ENCODE results near the gene LRWD1. TPM values are rescaled to one million over a fixed set of nuclear protein-coding genes. Genes with fewer than 3 reads are reported as not detected.

Gene LRWD1
- total and polyA plus RNA-seq, 9 of the 15 experiments (the other 6 are each of a cell fraction or from before 2014, with no cell fraction given): 0.61 to 66.0 (median 33.2) TPM

DNA sequence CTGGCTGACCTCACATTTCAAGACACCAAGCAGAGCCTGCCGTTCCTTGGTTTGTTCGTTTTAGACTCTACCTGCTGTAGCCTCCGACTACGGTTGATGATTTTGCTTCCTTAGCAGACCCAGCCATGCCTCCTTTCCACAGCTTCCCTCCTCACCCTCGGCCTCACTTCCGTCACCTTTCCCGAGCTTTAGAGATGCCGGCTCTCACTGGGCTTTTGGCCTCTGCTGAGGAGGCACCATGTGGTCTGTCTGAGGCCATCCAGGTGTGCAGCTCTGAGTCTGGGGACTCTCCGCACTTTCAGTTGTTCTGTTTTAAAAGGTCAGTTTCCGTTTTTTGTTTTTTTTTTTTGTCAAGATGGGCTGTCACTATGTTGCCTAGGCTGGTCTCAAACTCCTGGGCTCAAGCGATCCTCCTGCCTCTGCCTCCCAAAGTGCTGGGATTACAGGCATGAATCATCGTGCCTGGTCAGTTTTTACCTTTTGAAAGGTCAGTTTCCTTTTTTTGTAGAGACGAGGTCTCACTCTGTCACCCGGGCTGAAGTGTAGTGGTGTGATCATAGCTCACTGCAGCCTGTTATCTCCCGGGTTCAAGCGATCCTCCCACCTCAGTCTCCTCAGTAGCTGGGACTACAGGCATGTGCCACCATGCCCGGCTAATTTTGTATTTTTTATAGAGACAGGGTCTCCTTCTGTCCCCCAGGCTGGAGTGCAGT lies 19.7 kb upstream of the LRWD1 start (continued):
- TF ChIP-seq, protein P1, sequence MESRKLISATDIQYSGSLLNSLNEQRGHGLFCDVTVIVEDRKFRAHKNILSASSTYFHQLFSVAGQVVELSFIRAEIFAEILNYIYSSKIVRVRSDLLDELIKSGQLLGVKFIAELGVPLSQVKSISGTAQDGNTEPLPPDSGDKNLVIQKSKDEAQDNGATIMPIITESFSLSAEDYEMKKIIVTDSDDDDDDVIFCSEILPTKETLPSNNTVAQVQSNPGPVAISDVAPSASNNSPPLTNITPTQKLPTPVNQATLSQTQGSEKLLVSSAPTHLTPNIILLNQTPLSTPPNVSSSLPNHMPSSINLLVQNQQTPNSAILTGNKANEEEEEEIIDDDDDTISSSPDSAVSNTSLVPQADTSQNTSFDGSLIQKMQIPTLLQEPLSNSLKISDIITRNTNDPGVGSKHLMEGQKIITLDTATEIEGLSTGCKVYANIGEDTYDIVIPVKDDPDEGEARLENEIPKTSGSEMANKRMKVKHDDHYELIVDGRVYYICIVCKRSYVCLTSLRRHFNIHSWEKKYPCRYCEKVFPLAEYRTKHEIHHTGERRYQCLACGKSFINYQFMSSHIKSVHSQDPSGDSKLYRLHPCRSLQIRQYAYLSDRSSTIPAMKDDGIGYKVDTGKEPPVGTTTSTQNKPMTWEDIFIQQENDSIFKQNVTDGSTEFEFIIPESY (CRISPR knock-in tag; IDR thresholded peaks at IDR 0.05): no peak
- TF ChIP-seq ZKSCAN8 (CRISPR knock-in tag; IDR thresholded peaks at IDR 0.05) (no peak), MECOM (CRISPR knock-in tag; IDR thresholded peaks at IDR 0.05) (no peak), XRCC3 (IDR thresholded peaks at IDR 0.05) (no peak), ZBED1 (IDR thresholded peaks at IDR 0.05) (no peak), FOXO4 (CRISPR knock-in tag; IDR thresholded peaks at IDR 0.05) (no peak), DIDO1 (tag; IDR thresholded peaks at IDR 0.05; ENCODE audit: low read depth) (no peak), TAL1 (IDR thresholded peaks at IDR 0.05) (0 out of 2 replicates have a peak, but pooled peaks have one; percentile 27), FOSL1 (tag; conservative IDR thresholded peaks at IDR 0.05) (0 out of 2 replicates have a peak, but pooled peaks have one; percentile 38), EP400 (IDR thresholded peaks at IDR 0.05) (no peak), ZNF239 (CRISPR knock-in tag; IDR thresholded peaks at IDR 0.05) (no peak), POLR2A (conservative IDR thresholded peaks at IDR 0.05) (no peak), BRF1 (IDR thresholded peaks at IDR 0.05; ENCODE audit: borderline replicate concordance, extremely low read depth, insufficient read length) (no peak), DNMT1 (IDR thresholded peaks at IDR 0.05) (no peak)
- TF ChIP-seq, protein P2, sequence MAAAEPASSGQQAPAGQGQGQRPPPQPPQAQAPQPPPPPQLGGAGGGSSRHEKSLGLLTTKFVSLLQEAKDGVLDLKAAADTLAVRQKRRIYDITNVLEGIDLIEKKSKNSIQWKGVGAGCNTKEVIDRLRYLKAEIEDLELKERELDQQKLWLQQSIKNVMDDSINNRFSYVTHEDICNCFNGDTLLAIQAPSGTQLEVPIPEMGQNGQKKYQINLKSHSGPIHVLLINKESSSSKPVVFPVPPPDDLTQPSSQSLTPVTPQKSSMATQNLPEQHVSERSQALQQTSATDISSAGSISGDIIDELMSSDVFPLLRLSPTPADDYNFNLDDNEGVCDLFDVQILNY (CRISPR knock-in tag; IDR thresholded peaks at IDR 0.05): no peak

All from K562 (cell line).